ENCODE measurements around the gene PPT1.

- TF ChIP-seq MAX (IDR thresholded peaks at IDR 0.05) (no peak), POLR2AphosphoS5 (IDR thresholded peaks at IDR 0.05; ENCODE audit: low read depth, low read length) (no peak), ZBTB33 (IDR thresholded peaks at IDR 0.05; ENCODE audit: extremely low read depth, insufficient replicate concordance, low read length) (no peak), EZH2 (IDR thresholded peaks at IDR 0.05) (no peak), CTCF (IDR thresholded peaks at IDR 0.05 in 2 of 3, conservative IDR thresholded peaks at IDR 0.05 in 1 of 3; ENCODE audit: borderline replicate concordance in 1 of 3, insufficient read depth in 1 of 3, low read depth in 2 of 3, low read length in 2 of 3) (no peak), POLR2A (IDR thresholded peaks at IDR 0.05; ENCODE audit: borderline replicate concordance, extremely low read depth, insufficient read depth, insufficient read length) (no peak), SP1 (IDR thresholded peaks at IDR 0.05; ENCODE audit: low read depth) (no peak), REST (IDR thresholded peaks at IDR 0.05; ENCODE audit: low read depth) (no peak), YY1 (IDR thresholded peaks at IDR 0.05; ENCODE audit: extremely low read depth, insufficient replicate concordance, low read depth, low read length) (no peak), RAD21 (IDR thresholded peaks at IDR 0.05; ENCODE audit: low read depth) (no peak), TCF7L2 (IDR thresholded peaks at IDR 0.05; ENCODE audit: borderline replicate concordance, extremely low read depth, insufficient read depth, insufficient read length) (no peak)
Measured at GRCh38 chr1:40105028-40105427, 8.0 kb upstream of the PPT1 start.

Measured in HCT116 (cell line).